AG09309 (cell line): ENCODE data around the gene KAT14.
"Not testable (repeated sequence)": the region's sequence is repeated elsewhere in the genome, so short reads cannot be mapped to it uniquely, and the experiment has no call there.

Experiments used
- DNase-seq: peaks from one replicate; pipeline ENCODE4 v3.0.0-alpha.2; 2010; ENCODE audit warnings: low read depth
- H3K4me3 ChIP-seq: 2 replicates; pipeline ENCODE4 v1.5.1; 2011; ENCODE audit warnings: mild to moderate bottlenecking, low read depth, low read length, moderate library complexity; ENCODE audit not compliant: control insufficient read depth
- CTCF ChIP-seq: IDR thresholded peaks from 2 replicates; pipeline ENCODE4 v1.5.1; 2011; ENCODE audit warnings: mild to moderate bottlenecking, low read depth, low read length, inconsistent platforms; ENCODE audit not compliant: insufficient read depth, control insufficient read depth; ENCODE audit errors: missing control alignments

KAT14 gene

GRCh38 chr20:18137412-18138265, at the start of gene KAT14, which contains the start of gene PET117:
Gene KAT14 (plus strand): TSS chr20:18137863. CDS start chr20:18142661, 4,798 bp downstream.
Gene PET117 (plus strand): TSS chr20:18137863. CDS start chr20:18137956, 93 bp downstream.
- peak; percentile 72 for DNase-seq
- no peak for TF ChIP-seq CTCF
- peak within 1 kb of the TSS; percentile 89 for H3K4me3 ChIP-seq

- not testable (repeated sequence) for DNase-seq, H3K4me3 ChIP-seq
These were observed 49.4 kb upstream of the KAT14 start for GRCh38 chr20:18088298-18088697.

GRCh38 chr20:18088841-18089240, 48.8 kb upstream of the KAT14 start:
- DNase-seq, H3K4me3 ChIP-seq: not testable (repeated sequence)

- DNase-seq, result no peak
- TF ChIP-seq CTCF, result no peak
These were observed 47.6 kb upstream of the KAT14 start for GRCh38 chr20:18090044-18090443.

GRCh38 chr20:18090477-18090876, 47.2 kb upstream of the KAT14 start:
- no peak for DNase-seq
- TF ChIP-seq CTCF, result no peak
- no peak overlapping the region for H3K4me3 ChIP-seq

More at GRCh38 chr20:18090044-18090443, 47.6 kb upstream of the KAT14 start:
- no peak overlapping the region for H3K4me3 ChIP-seq

- no peak for TF ChIP-seq CTCF
- no peak overlapping the region for H3K4me3 ChIP-seq
- no peak for DNase-seq
These were observed 46.0 kb upstream of the KAT14 start for GRCh38 chr20:18091623-18092022.

- no peak overlapping the region for H3K4me3 ChIP-seq
- TF ChIP-seq CTCF, result no peak
- no peak for DNase-seq
These were observed 44.8 kb upstream of the KAT14 start for GRCh38 chr20:18092890-18093289.

- no peak overlapping the region for H3K4me3 ChIP-seq
- no peak for TF ChIP-seq CTCF
- DNase-seq, result no peak
These were observed 44.3 kb upstream of the KAT14 start for GRCh38 chr20:18093388-18093787.
